Endodermal cell (in vitro differentiated cells): Measurements from ENCODE around the gene IRX6. TPM values are rescaled to one million over a fixed set of nuclear protein-coding genes. Genes with fewer than 3 reads are reported as not detected.

Experiments
- DNase-seq: peaks from one replicate; pipeline ENCODE4 v3.0.0-alpha.2; 2017
- H3K27ac ChIP-seq: 2 replicates; pipeline ENCODE4 v1.5.1; 2013; ENCODE audit warnings: mild to moderate bottlenecking, low read depth, low read length, moderate library complexity
- H3K27me3 ChIP-seq: 2 replicates; pipeline ENCODE4 v1.6.1; 2013; ENCODE audit warnings: mild to moderate bottlenecking, low read length, moderate library complexity; ENCODE audit not compliant: insufficient read depth, control insufficient read depth, poor library complexity, severe bottlenecking
- H3K36me3 ChIP-seq: 2 replicates; pipeline ENCODE4 v1.7.0; 2013; ENCODE audit warnings: mild to moderate bottlenecking, low read length, moderate library complexity; ENCODE audit not compliant: control insufficient read depth, insufficient read depth
- H3K4me1 ChIP-seq: one replicate; pipeline ENCODE4 v1.7.0; 2013; ENCODE audit warnings: low read length; ENCODE audit not compliant: control insufficient read depth, insufficient read depth
- H3K4me3 ChIP-seq: 2 replicates; pipeline ENCODE4 v1.5.1; 2013; ENCODE audit warnings: mild to moderate bottlenecking, low read length, moderate library complexity
- H3K9ac ChIP-seq: 2 replicates; pipeline ENCODE4 v1.6.1; 2013; ENCODE audit warnings: mild to moderate bottlenecking, low read length, moderate library complexity; ENCODE audit not compliant: poor library complexity, severe bottlenecking; ENCODE audit errors: extremely low read depth
- H3K9me3 ChIP-seq: 2 replicates; pipeline ENCODE4 v1.6.1; 2013; ENCODE audit warnings: mild to moderate bottlenecking, low read length, moderate library complexity; ENCODE audit not compliant: control insufficient read depth
- H3K27ac Mint-ChIP-seq: 2 replicates; pipeline ENCODE4 v1.8.0; 2020; ENCODE audit warnings: mixed read lengths
- H3K27me3 Mint-ChIP-seq: 2 replicates; pipeline ENCODE4 v1.8.0; 2021; ENCODE audit warnings: mild to moderate bottlenecking, mixed read lengths; ENCODE audit not compliant: insufficient read depth
- H3K36me3 Mint-ChIP-seq: 2 replicates; pipeline ENCODE4 v1.8.0; 2020; ENCODE audit warnings: low read depth, mixed read lengths
- H3K4me1 Mint-ChIP-seq: 2 replicates; pipeline ENCODE4 v1.8.0; 2020; ENCODE audit warnings: mixed read lengths
- H3K4me3 Mint-ChIP-seq: 2 replicates; pipeline ENCODE4 v1.8.0; 2020; ENCODE audit warnings: mild to moderate bottlenecking, moderate library complexity, mixed read lengths
- H3K9me3 Mint-ChIP-seq: 2 replicates; pipeline ENCODE4 v1.8.0; 2020; ENCODE audit warnings: mild to moderate bottlenecking, mixed read lengths
- CTCF ChIP-seq: fragments of 200-600 bp; sonication (generic); conservative IDR thresholded peaks from 2 replicates; pipeline ENCODE4 v1.5.0; 2021; ENCODE audit warnings: antibody characterized with exemption, mild to moderate bottlenecking
- WGBS, 2 experiments: methylation state at CpG; one replicate each; pipeline versions ENCODE4 v1.1.5 to v1.1.7; 2013; ENCODE audit warnings: missing lambda C conversion rate in 2 of 2, mixed read lengths in 1 of 2; ENCODE audit not compliant: insufficient coverage in 1 of 2, insufficient read length in 1 of 2; 5-methylcytosine and 5-hydroxymethylcytosine counted together
- long read RNA-seq, 4 experiments: library from polyadenylated mRNA in 2 of 4; library from RNA in 1 of 4; library from capped mRNA in 1 of 4; stranded (forward) in 3 of 4; unstranded in 1 of 4; transcript quantifications; one replicate each; pipeline ENCODE4 v2.0.0, GENCODE V29; 2020 to 2021; ENCODE audit warnings: inconsistent platforms in 1 of 4
- polyA plus RNA-seq, 2 experiments: library from polyadenylated mRNA; stranded (reverse); fragments of 50-300 nt; gene quantifications; one replicate each; pipeline ENCODE4 v1.2.3, GENCODE V29; 2013
- total RNA-seq, 2 donors: library from RNA; stranded (reverse); fragmentation: NEBNext Ultra II Directional in 1 of 2; extraction: Animal tissue kit (Norgen Biotek cat#: 25700) in 1 of 2; gene quantifications; 2 replicates in 1 of 2; 3 replicates in 1 of 2; pipeline ENCODE4 v1.2.1, GENCODE V29; 2021

IRX6 gene
- 1 to 10 TPM in 1 of 2 donors, under 1 TPM in 1; 0.55 to 1.1 TPM for total RNA-seq
- polyA plus RNA-seq (2013, experiment 1 of 2), result 0.46 TPM
- 0.33 TPM for polyA plus RNA-seq (2013, experiment 2 of 2)
- long read RNA-seq, experiment 1, result 0 reads
- long read RNA-seq, experiment 2, partial matches to known transcripts, result 0 of 3 reads
- long read RNA-seq, experiment 2, other reads (novel, unspliced or antisense), result 3 of 3 reads
- long read RNA-seq, experiment 3, partial matches to known transcripts, result 0 of 1 reads
- long read RNA-seq, experiment 3, other reads (novel, unspliced or antisense), result 1 of 1 reads
- long read RNA-seq, experiment 4, result 0 reads

- H3K9me3 Mint-ChIP-seq, result no peaks in the 10 kb centered on the region
- TF ChIP-seq CTCF, result peak; percentile 97
- H3K27ac Mint-ChIP-seq, result no peak within 1 kb of the TSS
- Histone ChIP-seq H3K9me3 (no peaks in the 10 kb centered on the region), H3K36me3 (no peaks in the 10 kb centered on the region), H3K4me1 (peaks cover 16% of the 10 kb centered on the region), H3K27me3 (peaks cover 67% of the 10 kb centered on the region), H3K9ac (no peak within 1 kb of the TSS), H3K27ac (no peak within 1 kb of the TSS), H3K4me3 (peak within 1 kb of the TSS; percentile 76)
- H3K27me3 Mint-ChIP-seq, result peaks cover 75% of the 10 kb centered on the region
- H3K4me3 Mint-ChIP-seq, result peak within 1 kb of the TSS; percentile 59
- peaks cover 13% of the 10 kb centered on the region for H3K4me1 Mint-ChIP-seq
- H3K36me3 Mint-ChIP-seq, result no peaks in the 10 kb centered on the region
- DNase-seq, result peak; percentile 98
- WGBS, 2 experiments, result 1 to 3% methylated on average over 19 to 49 of the region's 49 CpGs
These were observed at the start of gene IRX6 for GRCh38 chr16:55323637-55324271. TSS of gene IRX6 (plus strand) at chr16:55324203. CDS start at chr16:55325092, 889 bp downstream.

- Mint-ChIP-seq H3K27ac (no peak overlapping the region), H3K4me3 (no peak overlapping the region), H3K9me3 (no peaks in the 10 kb centered on the region), H3K4me1 (no peaks in the 10 kb centered on the region), H3K27me3 (peaks cover 13% of the 10 kb centered on the region), H3K36me3 (no peaks in the 10 kb centered on the region)
- H3K36me3 ChIP-seq, result no peaks in the 10 kb centered on the region
- H3K4me3 ChIP-seq, result no peak overlapping the region
- no peak overlapping the region for H3K27ac ChIP-seq
- DNase-seq, result no peak
- no peak overlapping the region for H3K9ac ChIP-seq
- no peaks in the 10 kb centered on the region for H3K4me1 ChIP-seq
- peaks cover 8% of the 10 kb centered on the region for H3K27me3 ChIP-seq
- no peaks in the 10 kb centered on the region for H3K9me3 ChIP-seq
- 92 to 93% methylated on average over 3 to 5 of the region's 5 CpGs for WGBS, 2 experiments
- TF ChIP-seq CTCF, result no peak
These were observed 49.6 kb upstream of the IRX6 start for GRCh38 chr16:55274391-55274790.

DNA sequence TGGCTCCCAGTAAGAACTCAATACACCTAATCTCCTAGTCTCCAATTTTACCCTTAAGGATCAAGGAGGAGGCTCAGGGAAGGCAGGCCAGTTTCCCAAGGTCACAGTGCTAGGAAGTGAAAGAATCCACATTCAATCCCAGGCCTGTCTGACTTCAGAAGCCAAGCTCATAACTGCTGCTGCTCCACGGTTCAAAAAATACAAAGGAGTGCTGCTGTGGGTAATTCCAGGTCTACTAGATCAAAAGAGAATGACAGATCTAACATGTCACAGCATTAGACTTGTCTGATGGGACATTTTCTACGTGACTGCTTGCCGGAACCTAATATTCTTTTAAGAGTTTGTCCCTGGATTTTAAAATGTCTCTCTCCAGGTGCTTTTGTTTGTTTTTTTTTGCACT lies 48.8 kb upstream of the IRX6 start:
- H3K9me3 Mint-ChIP-seq, result no peaks in the 10 kb centered on the region
- H3K36me3 Mint-ChIP-seq, result no peaks in the 10 kb centered on the region
- no peak overlapping the region for H3K27ac Mint-ChIP-seq
- H3K27me3 Mint-ChIP-seq, result peaks cover 7% of the 10 kb centered on the region
- Histone ChIP-seq H3K4me3 (no peak overlapping the region), H3K4me1 (no peaks in the 10 kb centered on the region), H3K27ac (no peak overlapping the region), H3K36me3 (no peaks in the 10 kb centered on the region), H3K9ac (no peak overlapping the region), H3K27me3 (peaks cover 16% of the 10 kb centered on the region), H3K9me3 (no peaks in the 10 kb centered on the region)
- 82 to 93% methylated on average over 3 of the region's 3 CpGs for WGBS, 2 experiments
- H3K4me1 Mint-ChIP-seq, result no peaks in the 10 kb centered on the region
- DNase-seq, result no peak
- no peak for TF ChIP-seq CTCF
- H3K4me3 Mint-ChIP-seq, result no peak overlapping the region
